ENCODE results near the gene REPIN1.
A peak's percentile ranks its signal among the peaks of the same experiment; 100 is the strongest.
"Not testable (repeated sequence)": the region's sequence is repeated elsewhere in the genome, so short reads cannot be mapped to it uniquely, and the experiment has no call there.

Gene REPIN1

DNA sequence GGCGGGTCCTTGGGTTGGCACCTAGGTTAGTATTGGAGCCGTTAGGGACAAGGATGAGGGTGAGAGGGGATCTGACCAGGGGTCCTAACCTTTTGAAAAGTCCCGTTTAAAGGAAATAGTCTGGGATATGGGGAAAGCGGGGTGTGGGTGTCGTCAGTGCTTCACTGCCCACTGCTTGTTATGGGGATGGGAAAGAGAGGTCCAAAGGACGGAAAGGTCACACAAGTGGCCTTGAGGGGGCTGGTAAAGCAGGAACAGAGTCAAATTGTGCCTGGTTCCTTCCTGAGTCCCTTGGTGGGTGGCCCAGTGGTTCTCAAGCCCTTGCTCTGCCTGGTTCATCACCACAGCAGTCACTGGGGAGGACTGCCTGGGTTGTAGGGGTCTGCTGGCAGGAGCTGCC is 7.9 kb downstream of the REPIN1 start:
- DNase-seq (ENCODE audit: low spot score), result no peak

GRCh38 chr7:150377196-150377595 is 8.6 kb downstream of the REPIN1 start:
- no peak for DNase-seq (ENCODE audit: low spot score)

GRCh38 chr7:150377635-150378034 is 9.0 kb downstream of the REPIN1 start:
- no peak for DNase-seq (ENCODE audit: low spot score)

- DNase-seq (ENCODE audit: low spot score), result peak; percentile 69
Observed at GRCh38 chr7:150378115-150378852, 9.7 kb downstream of the REPIN1 start.

- peak; percentile 99 for DNase-seq (ENCODE audit: low spot score)
Observed at GRCh38 chr7:150378853-150379440, 10.3 kb downstream of the REPIN1 start, which contains the start of gene ZNF775. Gene ZNF775 (plus strand): TSS chr7:150379330. CDS start chr7:150388471, 9,141 bp downstream.

DNA sequence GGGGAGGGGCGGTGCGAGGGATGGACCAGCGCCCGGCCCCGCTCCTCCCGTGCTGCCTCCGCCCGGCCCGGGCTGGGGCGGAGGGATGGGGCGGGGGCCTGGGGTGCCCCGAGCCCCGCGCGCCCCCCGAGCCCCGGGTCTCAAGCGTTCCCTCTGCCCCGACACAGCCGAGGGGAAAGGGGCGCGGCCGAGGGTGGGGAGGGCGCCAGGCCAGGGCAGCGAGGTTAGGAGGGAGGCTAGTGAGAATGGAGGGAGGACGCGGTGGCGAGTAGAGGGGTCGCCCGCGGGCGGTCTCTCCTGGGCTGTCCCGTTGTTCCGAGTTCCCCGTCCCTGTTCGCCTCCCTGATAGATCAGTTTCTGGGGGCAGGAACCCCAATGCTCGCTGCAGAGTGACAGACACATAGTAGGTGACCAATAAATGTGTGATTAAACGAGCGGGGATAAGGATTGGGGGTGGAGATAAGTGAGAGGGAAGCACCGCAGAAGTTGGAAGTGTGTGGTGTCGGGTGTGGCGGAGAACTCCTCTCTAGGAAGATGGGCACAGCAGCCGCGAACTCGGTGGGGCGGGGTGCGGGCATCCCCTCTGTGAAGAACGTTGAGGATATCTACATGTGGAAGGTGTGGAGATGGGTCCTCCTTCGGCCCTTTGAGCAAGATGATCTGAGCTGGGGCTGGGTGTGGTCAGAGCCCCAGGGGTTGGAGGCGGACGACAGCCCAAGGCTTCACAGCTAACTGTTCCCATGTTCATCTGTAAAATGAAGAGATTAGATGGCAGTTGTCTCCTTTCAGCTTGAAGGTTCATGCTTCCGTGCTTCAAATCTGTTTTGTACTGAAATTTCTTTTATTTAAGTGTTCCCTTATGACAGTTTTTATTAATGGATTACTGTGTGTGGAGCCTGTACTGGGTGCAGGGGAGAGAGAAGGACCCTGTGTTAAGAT is 11.1 kb downstream of the REPIN1 start:
- no peak for DNase-seq (ENCODE audit: low spot score)

GRCh38 chr7:150380463-150380862 is 11.8 kb downstream of the REPIN1 start:
- DNase-seq (ENCODE audit: low spot score), result no peak

DNA sequence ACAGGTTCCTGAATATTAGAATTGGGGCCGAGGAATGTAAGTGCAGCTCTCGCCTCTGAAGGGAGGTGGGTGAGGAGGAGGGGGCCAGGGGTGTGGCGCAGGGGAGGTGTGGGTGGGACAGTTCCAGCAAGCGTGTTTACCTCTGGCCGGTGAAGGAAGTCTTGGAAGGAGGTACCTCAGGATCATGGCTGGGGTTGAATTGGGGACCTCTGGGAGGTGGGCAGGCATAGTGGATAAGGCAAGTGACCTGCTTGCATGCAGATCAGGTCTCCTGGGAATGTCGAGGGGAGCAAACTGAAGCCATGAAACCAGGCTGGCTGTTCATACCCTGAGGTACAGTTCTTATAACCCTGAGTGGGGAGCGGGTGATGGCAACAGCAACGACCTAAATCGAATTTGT is 12.5 kb downstream of the REPIN1 start:
- DNase-seq (ENCODE audit: low spot score), result no peak

DNA sequence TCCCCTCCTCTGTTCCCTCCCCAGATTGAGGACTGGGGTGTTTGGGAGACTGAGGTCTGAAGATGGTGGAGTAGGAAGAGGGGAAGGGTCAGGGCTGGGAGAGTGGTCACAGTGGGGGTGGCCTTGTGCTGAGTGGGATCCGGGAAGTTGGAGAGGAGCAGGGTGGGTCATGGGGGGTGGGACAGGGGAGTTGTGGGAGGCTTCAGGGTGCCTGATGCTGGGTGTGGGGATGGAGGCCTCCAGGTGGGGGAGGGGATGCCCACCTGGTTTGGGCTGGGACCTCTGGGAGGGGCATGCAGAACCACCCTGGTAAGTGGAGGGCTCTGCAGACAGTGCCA is 13.1 kb downstream of the REPIN1 start:
- no peak for DNase-seq (ENCODE audit: low spot score)

- DNase-seq (ENCODE audit: low spot score), result no peak
Observed at GRCh38 chr7:150382123-150382843, 13.7 kb downstream of the REPIN1 start.

DNA sequence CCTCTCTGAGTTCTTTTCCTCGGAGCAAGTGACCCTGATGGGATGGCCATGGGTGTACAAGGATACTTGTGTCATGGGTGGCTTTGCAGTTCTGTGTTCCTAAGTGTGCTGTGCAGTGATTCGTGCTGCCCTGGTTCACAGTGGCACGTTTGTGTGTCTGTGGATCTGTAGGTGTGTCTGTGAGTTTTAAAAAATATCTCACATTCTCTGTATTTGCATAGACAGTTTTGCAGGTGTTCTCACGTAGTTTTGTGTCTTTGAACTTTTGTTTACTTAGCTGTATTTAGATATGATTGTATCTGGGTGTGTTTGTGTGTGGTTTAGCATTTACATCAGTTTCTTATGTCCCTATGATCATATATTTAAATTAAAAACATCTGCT is 14.2 kb downstream of the REPIN1 start:
- no peak for DNase-seq (ENCODE audit: low spot score)

- peak; percentile 81 for DNase-seq (ENCODE audit: low spot score)
Observed at GRCh38 chr7:150383710-150384397, 15.2 kb downstream of the REPIN1 start.

DNA sequence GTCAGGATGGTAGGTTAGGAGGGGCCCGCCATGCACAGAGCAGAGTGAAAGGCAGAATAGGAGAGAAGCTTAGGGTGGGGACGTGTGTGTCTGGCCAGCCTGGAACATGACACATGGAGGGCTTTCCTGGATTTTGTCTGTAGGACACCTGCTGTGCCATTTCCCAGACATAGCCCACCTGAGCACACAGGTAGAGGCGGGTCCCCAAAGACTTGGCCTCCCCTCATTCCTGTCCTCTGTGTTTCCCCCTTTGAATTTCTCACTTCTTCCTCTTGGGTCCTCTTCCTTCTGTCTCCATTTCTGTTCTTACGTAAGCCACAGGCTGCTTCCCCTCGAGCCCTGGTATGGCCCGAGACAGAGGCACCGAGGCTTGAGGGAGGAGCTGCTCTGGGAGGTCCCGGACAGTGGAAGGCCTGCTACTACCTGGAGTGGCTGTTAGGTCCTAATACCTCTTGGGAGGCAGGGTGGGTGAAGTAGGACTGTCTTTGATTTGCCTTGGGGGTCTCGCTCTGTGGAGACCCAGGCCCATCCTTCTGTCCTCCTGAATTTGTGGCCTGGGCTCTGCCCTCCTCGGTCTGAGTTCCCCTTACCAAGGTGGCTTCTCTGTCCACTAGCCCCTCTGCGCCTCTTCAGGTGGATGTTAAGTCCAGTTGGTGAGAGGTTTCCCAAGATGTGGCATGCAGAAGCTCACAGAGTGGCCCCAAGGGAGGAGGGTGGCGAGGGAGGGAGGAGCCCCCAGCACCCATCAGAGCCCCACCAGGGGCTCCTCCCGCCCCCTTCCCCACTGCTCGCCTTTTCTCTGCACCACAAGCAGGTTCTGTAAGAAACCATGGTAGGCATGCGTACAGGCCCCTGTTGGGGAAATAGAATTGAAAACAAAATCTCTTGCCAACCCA is 16.0 kb downstream of the REPIN1 start:
- DNase-seq (ENCODE audit: low spot score), result no peak

DNA sequence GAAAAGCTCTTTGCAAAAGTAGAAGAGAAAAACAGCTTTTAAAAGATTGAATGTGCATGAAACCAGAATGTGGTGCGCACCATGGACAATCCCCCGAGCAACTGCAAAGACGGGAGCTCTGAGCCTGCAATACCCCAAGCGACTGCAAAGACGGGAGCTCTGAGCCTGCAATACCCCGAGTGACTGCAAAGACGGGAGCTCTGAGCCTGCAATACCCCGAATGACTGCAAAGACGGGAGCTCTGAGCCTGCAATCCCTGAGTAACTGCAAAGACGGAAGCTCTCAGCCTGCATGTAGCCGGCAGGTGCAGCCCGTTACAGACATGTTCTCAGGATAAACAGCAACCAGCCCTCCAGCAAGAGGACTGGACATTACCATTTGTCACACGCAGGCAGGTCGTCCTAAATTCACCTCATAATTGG is 16.7 kb downstream of the REPIN1 start:
- no peak for DNase-seq (ENCODE audit: low spot score)

- DNase-seq (ENCODE audit: low spot score), result not testable (repeated sequence)
Observed at GRCh38 chr7:150385884-150386283, 17.3 kb downstream of the REPIN1 start.

DNA sequence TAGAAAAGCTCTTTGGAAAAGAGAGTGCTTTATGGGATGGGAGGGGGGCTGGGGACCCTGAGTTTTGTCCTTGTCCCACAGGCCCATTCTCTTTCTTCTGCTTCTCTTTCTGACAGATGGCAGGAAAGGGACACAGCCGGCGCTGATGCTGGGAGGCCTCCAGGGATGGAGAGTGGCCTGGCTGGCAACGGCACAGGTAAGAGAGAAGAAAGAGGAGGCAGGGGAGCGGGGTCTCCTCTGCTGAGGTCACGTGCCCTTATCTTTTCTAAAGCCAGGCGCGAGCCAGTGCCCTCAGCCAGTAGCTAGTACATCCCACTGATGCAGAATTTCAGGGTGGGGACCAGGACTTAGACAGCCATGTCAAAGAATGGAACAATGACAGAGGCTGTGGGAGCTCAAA is 19.7 kb downstream of the REPIN1 start:
- no peak for DNase-seq (ENCODE audit: low spot score)

DNA sequence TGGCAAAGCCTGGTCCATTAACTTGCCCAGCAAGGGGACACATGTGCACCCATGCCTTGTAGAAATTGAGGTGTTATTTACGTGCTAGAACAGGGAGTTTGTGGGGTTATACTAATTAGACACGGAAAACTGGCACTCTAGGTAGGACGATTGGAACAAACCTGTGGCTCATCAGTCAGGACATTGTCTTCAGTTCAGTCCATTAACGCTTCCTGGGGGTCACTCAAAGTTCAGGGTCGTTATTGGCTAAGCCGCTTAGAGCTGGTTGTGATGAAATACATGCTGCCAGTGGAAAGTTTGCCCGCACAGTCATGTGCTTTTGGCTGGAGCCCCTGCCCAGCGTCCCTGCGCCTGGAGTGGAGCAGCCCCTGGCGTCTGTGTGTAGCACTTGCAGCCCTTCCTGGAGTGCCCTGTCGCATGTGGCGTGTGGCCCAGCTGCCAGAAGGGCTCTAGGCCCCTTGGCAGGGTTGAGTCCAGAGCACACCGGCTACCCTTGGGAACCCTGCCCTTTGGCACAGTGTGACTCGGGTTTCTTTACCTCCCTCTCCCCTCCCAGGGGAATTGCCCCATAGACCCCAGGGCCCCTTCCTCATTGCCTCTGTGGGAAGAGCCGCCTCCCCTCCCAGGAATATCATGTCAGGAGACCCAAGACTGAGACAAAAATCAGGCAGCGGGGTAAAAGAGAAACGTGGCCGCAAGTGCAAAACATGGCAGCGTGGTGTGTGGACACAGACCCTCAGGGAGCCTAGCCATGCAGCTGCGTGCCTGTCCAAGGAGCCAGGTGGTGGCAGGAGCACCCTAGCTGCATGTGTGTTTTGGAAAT is 20.3 kb downstream of the REPIN1 start:
- no peak for DNase-seq (ENCODE audit: low spot score)

- DNase-seq (ENCODE audit: low spot score), result no peak
Observed at GRCh38 chr7:150389532-150389816, 20.9 kb downstream of the REPIN1 start.

- no peak for DNase-seq (ENCODE audit: low spot score)
Observed at GRCh38 chr7:150390205-150390604, 21.6 kb downstream of the REPIN1 start.

GRCh38 chr7:150393325-150393724 is 24.7 kb downstream of the REPIN1 start:
- DNase-seq (ENCODE audit: low spot score), result no peak

Measured in iPS-NIHi11 (cell line).